Skeletal muscle tissue (tissue), 4 donors: ENCODE measurements around the gene TRAPPC12. TPM values are rescaled to one million over a fixed set of nuclear protein-coding genes. Genes with fewer than 3 reads are reported as not detected.

Experiments
- H3K27ac ChIP-seq: one replicate; pipeline ENCODE4 v1.7.0; 2013; ENCODE audit warnings: mild to moderate bottlenecking, low read depth, low read length, inconsistent platforms
- H3K27me3 ChIP-seq, 3 donors: one replicate each; pipeline ENCODE4 v1.7.0; 2013; ENCODE audit warnings: low read length in 3 of 3; ENCODE audit not compliant: control insufficient read depth in 3 of 3, insufficient read depth in 3 of 3
- H3K36me3 ChIP-seq, 3 donors: one replicate each; pipeline ENCODE4 v1.7.0; 2013; ENCODE audit warnings: low read length in 3 of 3; ENCODE audit not compliant: control insufficient read depth in 3 of 3, insufficient read depth in 3 of 3
- H3K4me1 ChIP-seq, 3 donors: one replicate each; pipeline ENCODE4 v1.7.0; 2013; ENCODE audit warnings: low read length in 3 of 3, mild to moderate bottlenecking in 3 of 3; ENCODE audit not compliant: control insufficient read depth in 3 of 3, insufficient read depth in 3 of 3
- H3K4me3 ChIP-seq, 3 donors: one replicate each; pipeline ENCODE4 v1.7.0; 2013; ENCODE audit warnings: low read length in 3 of 3
- H3K9ac ChIP-seq, 3 donors: one replicate each; pipeline ENCODE4 v1.7.0; 2013; ENCODE audit warnings: low read length in 3 of 3, mild to moderate bottlenecking in 3 of 3, moderate library complexity in 2 of 3, low read depth in 1 of 3
- H3K9me3 ChIP-seq, 3 donors: one replicate each; pipeline ENCODE4 v1.7.0; 2013; ENCODE audit warnings: low read length in 3 of 3; ENCODE audit not compliant: control insufficient read depth in 3 of 3
- total RNA-seq: library from RNA; depleted of rRNA; stranded (reverse); fragments of >200 nt; gene quantifications from one replicate; pipeline ENCODE4 v1.2.3, GENCODE V29; 2014
- donor health status: Osteomylitis.

Gene TRAPPC12
- total RNA-seq, 1 donor from 2014 or later: 50.6 TPM

DNA sequence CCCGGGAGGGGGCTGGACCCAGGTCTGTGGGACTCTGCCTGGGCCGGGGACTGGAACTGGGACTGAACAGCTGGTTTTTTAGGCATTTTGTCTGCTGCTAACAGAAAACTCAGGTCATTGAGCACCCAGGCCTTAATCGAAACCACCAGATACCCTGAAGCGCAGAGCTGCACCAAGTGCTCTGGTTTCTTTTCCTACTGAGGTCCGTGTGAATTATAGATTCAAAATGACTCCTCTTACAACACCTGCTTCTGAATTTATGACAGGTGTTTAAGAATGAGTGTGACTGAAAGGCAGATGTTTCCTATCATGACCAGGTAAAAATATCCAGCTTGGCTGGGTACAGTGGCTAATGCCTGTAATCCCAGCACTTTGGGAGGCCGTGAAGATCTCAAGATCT, 47.8 kb downstream of the TRAPPC12 start:
- Histone ChIP-seq H3K9me3 (no peaks in the 10 kb centered on the region), H3K9ac (no peak overlapping the region), H3K4me1 (no peaks in the 10 kb centered on the region), H3K27ac (no peak overlapping the region), H3K36me3 (peaks cover 28 to 48% (median 47%) of the 10 kb centered on the region in 3 donors), H3K27me3 (no peaks in the 10 kb centered on the region), H3K4me3 (no peak overlapping the region)

- H3K4me3 ChIP-seq: no peak overlapping the region
- peaks cover 27 to 46% (median 38%) of the 10 kb centered on the region in 3 donors for H3K36me3 ChIP-seq
- no peaks in the 10 kb centered on the region for H3K27me3 ChIP-seq
- no peaks in the 10 kb centered on the region for H3K4me1 ChIP-seq
- no peaks in the 10 kb centered on the region for H3K9me3 ChIP-seq
- no peak overlapping the region for H3K27ac ChIP-seq
- H3K9ac ChIP-seq: no peak overlapping the region
These were observed 49.1 kb downstream of the TRAPPC12 start for GRCh38 chr2:3428577-3428976.

GRCh38 chr2:3429066-3429610, 49.6 kb downstream of the TRAPPC12 start:
- no peaks in the 10 kb centered on the region for H3K27me3 ChIP-seq
- peaks cover 29 to 42% (median 41%) of the 10 kb centered on the region in 3 donors for H3K36me3 ChIP-seq
- H3K4me3 ChIP-seq: no peak overlapping the region
- H3K9ac ChIP-seq: no peak overlapping the region
- no peaks in the 10 kb centered on the region for H3K9me3 ChIP-seq
- no peak overlapping the region for H3K27ac ChIP-seq
- no peaks in the 10 kb centered on the region for H3K4me1 ChIP-seq

GRCh38 chr2:3430172-3430571, 50.7 kb downstream of the TRAPPC12 start:
- no peak overlapping the region for H3K27ac ChIP-seq
- H3K27me3 ChIP-seq: no peaks in the 10 kb centered on the region
- H3K36me3 ChIP-seq: peaks cover 29 to 42% (median 39%) of the 10 kb centered on the region in 3 donors
- no peak overlapping the region for H3K4me3 ChIP-seq
- no peaks in the 10 kb centered on the region for H3K9me3 ChIP-seq
- no peak overlapping the region for H3K9ac ChIP-seq
- H3K4me1 ChIP-seq: no peaks in the 10 kb centered on the region

DNA sequence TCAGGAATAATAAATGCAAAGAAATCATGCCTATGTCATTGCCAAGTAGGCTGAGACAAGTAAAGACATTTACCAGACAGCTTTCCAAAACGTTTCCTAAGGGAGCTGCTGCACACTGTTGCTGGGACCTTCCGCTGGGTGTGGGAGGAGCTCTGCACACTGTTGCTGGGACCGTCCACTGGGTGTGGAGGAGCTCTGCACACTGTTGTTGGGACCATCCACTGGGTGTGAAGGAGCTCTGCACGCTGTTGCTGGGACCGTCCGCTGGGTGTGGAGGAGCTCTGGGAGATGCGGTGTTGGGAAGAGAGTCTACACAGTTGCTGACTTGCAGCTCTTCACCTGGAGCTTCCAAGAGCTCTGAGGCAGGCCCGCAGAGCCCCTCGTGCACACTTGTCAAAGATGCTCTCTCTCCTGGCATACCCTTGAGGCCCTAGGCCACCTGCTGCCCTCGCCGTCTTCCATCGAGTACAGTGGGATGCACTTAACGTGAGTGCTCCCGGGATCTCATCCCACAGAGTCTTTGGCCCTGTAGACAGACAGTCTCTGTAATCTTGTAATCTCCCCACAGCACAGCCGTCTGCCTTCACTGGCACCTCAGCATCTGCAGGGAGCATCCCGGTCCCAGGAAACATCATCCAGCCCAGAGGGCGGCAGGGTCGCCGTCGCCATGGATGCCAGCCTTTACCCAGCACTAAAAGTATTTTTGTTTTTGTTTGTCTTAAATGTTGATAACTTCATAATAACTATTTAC, 51.4 kb downstream of the TRAPPC12 start:
- no peak overlapping the region for H3K9ac ChIP-seq
- no peaks in the 10 kb centered on the region for H3K27me3 ChIP-seq
- H3K27ac ChIP-seq: no peak overlapping the region
- H3K4me3 ChIP-seq: no peak overlapping the region
- H3K9me3 ChIP-seq: no peaks in the 10 kb centered on the region
- no peaks in the 10 kb centered on the region for H3K4me1 ChIP-seq
- H3K36me3 ChIP-seq: peaks cover 26 to 41% (median 35%) of the 10 kb centered on the region in 3 donors

- Histone ChIP-seq H3K36me3 (peaks cover 18 to 31% (median 25%) of the 10 kb centered on the region in 3 donors), H3K9ac (no peak overlapping the region)
These were observed 52.6 kb downstream of the TRAPPC12 start for GRCh38 chr2:3432067-3432466.

DNA sequence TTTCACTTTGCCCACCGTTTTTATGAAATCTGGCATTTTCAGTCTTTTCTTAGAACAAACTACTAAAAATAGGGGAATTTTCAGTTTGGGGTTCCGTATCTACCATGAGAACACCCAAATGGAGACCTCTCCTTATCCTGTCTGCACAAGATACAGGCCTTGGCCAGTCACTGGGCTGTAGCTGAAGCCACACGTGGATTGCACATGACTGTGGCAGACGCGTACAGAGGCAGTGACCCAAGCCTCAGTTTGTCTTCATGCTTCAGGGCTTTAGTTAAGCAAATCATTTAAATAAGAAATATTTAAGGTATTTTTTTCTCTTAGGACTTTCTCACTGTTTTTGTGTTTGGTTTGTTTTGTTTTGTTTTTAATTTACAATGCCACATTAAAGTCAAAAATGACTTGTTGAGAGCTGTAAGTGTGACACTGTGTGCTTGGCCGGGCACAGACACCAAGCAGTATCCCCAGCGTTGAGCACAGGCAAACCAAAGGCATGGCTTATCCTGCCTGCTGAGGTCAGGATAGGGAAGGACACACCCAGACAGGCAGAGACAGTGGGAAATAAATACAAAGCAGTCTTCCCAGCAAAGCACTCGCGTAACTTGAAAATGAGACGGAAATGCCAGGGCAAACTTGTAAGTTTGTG, 53.3 kb downstream of the TRAPPC12 start:
- Histone ChIP-seq H3K4me1 (no peaks in the 10 kb centered on the region), H3K27me3 (no peaks in the 10 kb centered on the region), H3K27ac (no peak overlapping the region), H3K9ac (no peak overlapping the region), H3K4me3 (no peak overlapping the region), H3K36me3 (peaks cover 18 to 29% (median 23%) of the 10 kb centered on the region in 3 donors), H3K9me3 (no peaks in the 10 kb centered on the region)

More at GRCh38 chr2:3432067-3432466, 52.6 kb downstream of the TRAPPC12 start:
- H3K27ac ChIP-seq: no peak overlapping the region
- H3K4me1 ChIP-seq: no peaks in the 10 kb centered on the region
- H3K27me3 ChIP-seq: no peaks in the 10 kb centered on the region
- no peaks in the 10 kb centered on the region for H3K9me3 ChIP-seq
- no peak overlapping the region for H3K4me3 ChIP-seq

- Histone ChIP-seq H3K27me3 (no peaks in the 10 kb centered on the region), H3K36me3 (peaks cover 18 to 25% (median 23%) of the 10 kb centered on the region in 3 donors), H3K9ac (no peak overlapping the region), H3K27ac (no peak overlapping the region), H3K4me3 (no peak overlapping the region), H3K9me3 (no peaks in the 10 kb centered on the region), H3K4me1 (no peaks in the 10 kb centered on the region)
These were observed 53.8 kb downstream of the TRAPPC12 start for GRCh38 chr2:3433339-3433699.

- H3K9me3 ChIP-seq: no peaks in the 10 kb centered on the region
- peaks cover 18 to 25% (median 23%) of the 10 kb centered on the region in 3 donors for H3K36me3 ChIP-seq
- no peaks in the 10 kb centered on the region for H3K27me3 ChIP-seq
- no peak overlapping the region for H3K27ac ChIP-seq
- H3K4me1 ChIP-seq: no peaks in the 10 kb centered on the region
- no peak overlapping the region for H3K4me3 ChIP-seq
- H3K9ac ChIP-seq: no peak overlapping the region
These were observed 54.4 kb downstream of the TRAPPC12 start for GRCh38 chr2:3433776-3434400.

- Histone ChIP-seq H3K4me1 (no peaks in the 10 kb centered on the region), H3K4me3 (no peak overlapping the region), H3K36me3 (peaks cover 18 to 24% (median 23%) of the 10 kb centered on the region in 3 donors), H3K9ac (no peak overlapping the region), H3K27ac (no peak overlapping the region), H3K27me3 (no peaks in the 10 kb centered on the region), H3K9me3 (no peaks in the 10 kb centered on the region)
These were observed 55.2 kb downstream of the TRAPPC12 start for GRCh38 chr2:3434654-3435053.
